Measurements from ENCODE around the gene HMGCR. TPM values are rescaled to one million over a fixed set of nuclear protein-coding genes. Genes with fewer than 3 reads are reported as not detected.

Gene HMGCR
- total RNA-seq, 4 donors from 2014 or later, result 9.6 to 17.4 (median 12.6) TPM

- H3K36me3 ChIP-seq, result peaks cover 9 to 53% (median 25%) of the 10 kb centered on the region in 4 donors
- H3K27me3 ChIP-seq, result no peaks in the 10 kb centered on the region
- H3K27ac ChIP-seq (replicated peaks in 1 of 4), result no peak overlapping the region
- 92% methylated on average over 3 of the region's 3 CpGs for WGBS
- no peak for TF ChIP-seq EP300 (IDR thresholded peaks at IDR 0.05)
- no peak for TF ChIP-seq CTCF (IDR thresholded peaks at IDR 0.05)
- no peak for TF ChIP-seq POLR2A (IDR thresholded peaks at IDR 0.05; ENCODE audit: low read depth)
- no peak for TF ChIP-seq POLR2AphosphoS5 (IDR thresholded peaks at IDR 0.05)
- intact Hi-C loops (cut with DNase I), result no loop called here
- H3K9me3 ChIP-seq, result no peaks in the 10 kb centered on the region
- no peaks in the 10 kb centered on the region for H3K4me1 ChIP-seq
- no peak overlapping the region for H3K4me3 ChIP-seq
- DNase-seq (ENCODE audit: extremely low spot score), result no peak
These were observed 58.3 kb downstream of the HMGCR start for GRCh38 chr5:75395277-75395676.

- Histone ChIP-seq H3K4me1 (no peaks in the 10 kb centered on the region), H3K36me3 (peaks cover 6 to 49% (median 22%) of the 10 kb centered on the region in 4 donors), H3K27me3 (no peaks in the 10 kb centered on the region)
These were observed 68.3 kb downstream of the HMGCR start for GRCh38 chr5:75405296-75405695.

More at GRCh38 chr5:75405296-75405695, 68.3 kb downstream of the HMGCR start:
- no peak for DNase-seq (ENCODE audit: extremely low spot score)
- Histone ChIP-seq H3K4me3 (no peak overlapping the region), H3K27ac (replicated peaks in 1 of 4) (no peak overlapping the region), H3K9me3 (no peaks in the 10 kb centered on the region)
- TF ChIP-seq POLR2A (IDR thresholded peaks at IDR 0.05; ENCODE audit: low read depth), result no peak
- TF ChIP-seq EP300 (IDR thresholded peaks at IDR 0.05), result no peak
- no peak for TF ChIP-seq CTCF (IDR thresholded peaks at IDR 0.05)
- no peak for TF ChIP-seq POLR2AphosphoS5 (IDR thresholded peaks at IDR 0.05)
- 75% methylated on average over 3 of the region's 3 CpGs for WGBS
- intact Hi-C loops (cut with DNase I), result no loop called here

Other genes starting within 250 kb of the HMGCR start
- gene ANKRD31, start 100.3 kb upstream of the HMGCR start, total RNA-seq, result under 1 TPM; under 0.01 to 0.11 (median 0.03) TPM
- gene CERT1, start 174.4 kb downstream of the HMGCR start, total RNA-seq, result 10 to 100 TPM; 28.5 to 45.3 (median 35.8) TPM
- gene POLK, start 174.7 kb downstream of the HMGCR start, total RNA-seq, result 10 to 100 TPM; 22.6 to 37.0 (median 32.3) TPM

Data from esophagus muscularis mucosa (tissue), 4 donors.